ENCODE measurements around the gene MANEA. TPM values are rescaled to one million over a fixed set of nuclear protein-coding genes. Genes with fewer than 3 reads are reported as not detected.
"Not testable (repeated sequence)": the region's sequence is repeated elsewhere in the genome, so short reads cannot be mapped to it uniquely, and the experiment has no call there.

MANEA gene
- total RNA-seq, 1 donor from 2014 or later, result 13.5 TPM

DNA sequence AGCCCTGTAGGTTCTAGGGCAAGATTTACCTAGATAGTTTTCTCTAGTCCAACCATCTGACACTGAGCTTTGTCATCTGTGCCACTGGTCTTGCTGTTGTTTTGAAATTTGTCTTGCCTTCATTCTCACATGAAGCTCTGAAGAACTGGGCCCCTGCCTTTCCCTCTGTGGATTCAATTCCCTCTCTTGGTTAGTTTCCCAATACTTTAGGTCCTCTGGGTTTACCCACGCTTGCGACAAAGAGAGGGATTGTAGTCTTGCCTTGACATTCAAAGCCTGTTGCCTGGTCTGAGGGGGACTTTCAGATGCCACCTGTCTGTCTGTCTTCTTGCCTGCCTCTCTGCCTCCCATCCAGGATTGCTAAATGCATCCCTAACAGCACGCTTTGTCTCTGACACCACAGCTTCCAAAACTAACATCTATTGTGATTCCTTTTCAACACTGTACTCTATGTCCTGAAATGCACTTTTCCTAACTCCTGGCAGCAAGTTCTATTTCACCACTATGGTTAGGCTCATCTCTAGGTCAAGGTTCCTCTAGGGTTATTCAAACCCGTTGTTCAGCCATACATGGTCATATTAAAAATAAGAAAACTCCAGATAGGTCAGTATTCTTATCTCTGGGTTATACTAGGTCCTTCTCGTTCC, 25.5 kb upstream of the MANEA start:
- H3K36me3 ChIP-seq, result no peaks in the 10 kb centered on the region
- no peak overlapping the region for H3K4me3 ChIP-seq
- ATAC-seq, result no peak
- no peak overlapping the region for H3K27ac ChIP-seq
- DNase-seq, result no peak
- no peaks in the 10 kb centered on the region for H3K9me3 ChIP-seq
- TF ChIP-seq, protein P1, sequence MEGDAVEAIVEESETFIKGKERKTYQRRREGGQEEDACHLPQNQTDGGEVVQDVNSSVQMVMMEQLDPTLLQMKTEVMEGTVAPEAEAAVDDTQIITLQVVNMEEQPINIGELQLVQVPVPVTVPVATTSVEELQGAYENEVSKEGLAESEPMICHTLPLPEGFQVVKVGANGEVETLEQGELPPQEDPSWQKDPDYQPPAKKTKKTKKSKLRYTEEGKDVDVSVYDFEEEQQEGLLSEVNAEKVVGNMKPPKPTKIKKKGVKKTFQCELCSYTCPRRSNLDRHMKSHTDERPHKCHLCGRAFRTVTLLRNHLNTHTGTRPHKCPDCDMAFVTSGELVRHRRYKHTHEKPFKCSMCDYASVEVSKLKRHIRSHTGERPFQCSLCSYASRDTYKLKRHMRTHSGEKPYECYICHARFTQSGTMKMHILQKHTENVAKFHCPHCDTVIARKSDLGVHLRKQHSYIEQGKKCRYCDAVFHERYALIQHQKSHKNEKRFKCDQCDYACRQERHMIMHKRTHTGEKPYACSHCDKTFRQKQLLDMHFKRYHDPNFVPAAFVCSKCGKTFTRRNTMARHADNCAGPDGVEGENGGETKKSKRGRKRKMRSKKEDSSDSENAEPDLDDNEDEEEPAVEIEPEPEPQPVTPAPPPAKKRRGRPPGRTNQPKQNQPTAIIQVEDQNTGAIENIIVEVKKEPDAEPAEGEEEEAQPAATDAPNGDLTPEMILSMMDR (IDR thresholded peaks at IDR 0.05), result no peak
- intact Hi-C loops (cut with DNase I), result no loop called here
- H3K4me1 ChIP-seq, result no peaks in the 10 kb centered on the region
- H3K27me3 ChIP-seq (ENCODE audit: low read depth), result no peaks in the 10 kb centered on the region

DNA sequence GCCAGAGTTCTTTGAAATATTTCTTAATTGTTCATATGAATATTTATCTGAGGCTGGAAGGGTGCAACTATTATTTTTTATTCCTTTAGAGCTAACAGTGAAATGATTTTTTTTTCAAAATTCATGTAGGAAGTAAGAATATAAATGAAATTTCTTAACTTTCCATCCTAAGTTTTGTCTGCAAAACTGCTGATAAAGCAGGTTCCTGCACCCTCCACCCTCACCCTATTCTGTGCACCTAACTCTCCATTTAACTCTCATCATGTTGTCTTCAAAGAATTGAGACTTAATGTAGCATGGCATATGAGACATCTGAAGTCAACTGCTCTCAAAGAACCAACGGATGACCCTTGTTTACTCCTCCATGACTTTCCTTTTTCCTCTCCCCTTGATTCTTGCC, 23.5 kb upstream of the MANEA start:
- Histone ChIP-seq H3K4me3 (no peak overlapping the region), H3K27me3 (ENCODE audit: low read depth) (no peaks in the 10 kb centered on the region), H3K27ac (no peak overlapping the region), H3K9me3 (no peaks in the 10 kb centered on the region), H3K36me3 (no peaks in the 10 kb centered on the region), H3K4me1 (no peaks in the 10 kb centered on the region)
- DNase-seq, result no peak
- intact Hi-C loops (cut with DNase I), result no loop called here
- ATAC-seq, result no peak
- TF ChIP-seq, protein P1 (IDR thresholded peaks at IDR 0.05), result no peak

DNA sequence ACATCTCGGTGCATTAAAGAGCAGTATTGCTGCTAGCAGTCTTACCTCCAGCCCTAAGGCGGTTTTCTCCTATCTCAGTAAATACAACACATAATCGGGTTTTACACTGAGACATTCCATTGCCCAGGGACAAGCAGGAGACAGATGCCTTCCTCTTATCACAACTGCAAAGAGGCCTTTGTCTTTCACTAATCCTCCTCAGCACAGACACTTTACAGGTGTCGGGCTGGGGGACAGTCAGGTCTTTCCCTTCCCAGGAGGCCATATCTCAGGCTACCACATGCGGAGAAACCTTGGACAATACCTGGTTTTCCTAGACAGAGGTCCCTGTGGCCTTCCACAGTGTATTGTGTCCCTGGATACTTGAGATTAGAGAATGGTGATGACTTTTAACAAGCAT, 16.4 kb upstream of the MANEA start:
- ATAC-seq; H3K36me3 ChIP-seq; H3K4me1 ChIP-seq; H3K4me3 ChIP-seq; DNase-seq; H3K27me3 ChIP-seq (ENCODE audit: low read depth); H3K9me3 ChIP-seq; intact Hi-C loops (cut with DNase I); H3K27ac ChIP-seq: not testable (repeated sequence)

DNA sequence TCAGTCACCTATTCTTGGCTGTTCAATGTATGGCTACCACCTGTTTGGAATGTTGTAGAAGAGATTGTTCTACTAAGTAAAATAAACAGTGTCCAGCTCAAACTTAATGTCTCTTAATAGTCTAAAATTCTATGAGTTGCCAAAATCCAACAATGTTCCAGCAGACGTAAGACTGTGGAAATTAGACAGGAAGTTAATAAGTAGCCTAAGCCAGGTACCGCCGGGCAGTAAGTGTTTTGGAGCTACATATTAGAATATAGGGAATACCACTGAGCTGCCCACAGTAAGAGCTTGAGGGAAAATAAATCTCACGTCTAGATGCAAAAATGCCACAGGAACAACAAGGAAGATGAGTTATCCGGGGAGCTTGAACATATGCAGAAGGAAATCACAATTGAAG, 7.8 kb upstream of the MANEA start:
- ATAC-seq, result no peak
- Histone ChIP-seq H3K36me3 (no peaks in the 10 kb centered on the region), H3K9me3 (no peaks in the 10 kb centered on the region), H3K4me1 (peaks cover 7% of the 10 kb centered on the region), H3K27ac (no peak overlapping the region), H3K27me3 (ENCODE audit: low read depth) (no peaks in the 10 kb centered on the region), H3K4me3 (no peak overlapping the region)
- DNase-seq, result no peak
- intact Hi-C loops (cut with DNase I), result no loop called here
- TF ChIP-seq, protein P1 (IDR thresholded peaks at IDR 0.05), result no peak

DNA sequence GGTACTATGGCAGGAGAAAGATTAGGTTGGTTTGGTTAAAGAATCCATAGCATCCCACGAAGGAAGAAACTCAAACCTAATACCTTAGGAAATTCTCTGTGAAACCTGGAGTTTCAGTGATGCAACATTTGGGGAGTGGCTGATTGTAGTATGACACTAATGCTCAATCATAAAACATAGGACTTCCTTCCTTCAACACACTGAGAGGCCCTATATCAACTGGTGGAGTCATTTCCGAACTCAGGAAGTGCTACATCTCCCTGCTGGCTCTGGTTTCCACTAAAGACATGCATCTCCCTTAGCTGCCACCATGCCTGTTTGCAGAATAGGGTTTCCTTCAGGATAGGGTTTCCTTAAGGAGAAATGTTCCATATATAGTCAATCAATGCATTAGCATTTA, 5.2 kb upstream of the MANEA start:
- Histone ChIP-seq H3K27me3 (ENCODE audit: low read depth) (no peaks in the 10 kb centered on the region), H3K27ac (no peak overlapping the region), H3K36me3 (no peaks in the 10 kb centered on the region), H3K4me1 (peaks cover 23% of the 10 kb centered on the region), H3K9me3 (no peaks in the 10 kb centered on the region), H3K4me3 (no peak overlapping the region)
- no peak for ATAC-seq
- intact Hi-C loops (cut with DNase I), result no loop called here
- TF ChIP-seq, protein P1 (IDR thresholded peaks at IDR 0.05), result no peak
- no peak for DNase-seq

DNA sequence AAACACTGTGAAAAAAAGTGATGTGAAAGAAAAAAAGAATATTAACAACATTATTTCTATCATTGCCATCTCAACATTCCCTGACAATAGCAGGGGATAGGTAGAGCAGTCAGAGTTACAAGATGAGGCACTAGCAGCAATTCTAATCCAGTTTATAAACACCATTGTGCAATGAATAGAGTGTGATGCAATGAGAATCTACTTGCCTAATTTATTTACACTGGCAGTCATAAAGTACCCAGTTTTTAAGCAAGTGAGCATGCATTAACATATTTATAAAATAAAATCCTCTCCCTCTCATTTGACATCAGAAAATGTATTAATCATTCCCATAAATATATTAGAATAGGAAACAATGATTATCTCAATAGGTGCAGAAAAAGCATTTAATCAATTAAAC, 2.5 kb upstream of the MANEA start:
- H3K36me3 ChIP-seq, result no peaks in the 10 kb centered on the region
- no peak overlapping the region for H3K27ac ChIP-seq
- DNase-seq, result no peak
- ATAC-seq, result no peak
- intact Hi-C loops (cut with DNase I), result no loop called here
- TF ChIP-seq, protein P1 (IDR thresholded peaks at IDR 0.05), result no peak
- H3K4me3 ChIP-seq, result no peak overlapping the region
- no peaks in the 10 kb centered on the region for H3K27me3 ChIP-seq (ENCODE audit: low read depth)
- H3K4me1 ChIP-seq, result peaks cover 35% of the 10 kb centered on the region
- no peaks in the 10 kb centered on the region for H3K9me3 ChIP-seq
